MV-4-11 (cell line): Measurements from ENCODE around the gene ZNF469.
A peak's percentile ranks its signal among the peaks of the same experiment; 100 is the strongest.

Experiments
- DNase-seq: peaks from one replicate; lab custom pipeline; 2025; lab: John Stamatoyannopoulos, UW

The ZNF469 gene

DNA sequence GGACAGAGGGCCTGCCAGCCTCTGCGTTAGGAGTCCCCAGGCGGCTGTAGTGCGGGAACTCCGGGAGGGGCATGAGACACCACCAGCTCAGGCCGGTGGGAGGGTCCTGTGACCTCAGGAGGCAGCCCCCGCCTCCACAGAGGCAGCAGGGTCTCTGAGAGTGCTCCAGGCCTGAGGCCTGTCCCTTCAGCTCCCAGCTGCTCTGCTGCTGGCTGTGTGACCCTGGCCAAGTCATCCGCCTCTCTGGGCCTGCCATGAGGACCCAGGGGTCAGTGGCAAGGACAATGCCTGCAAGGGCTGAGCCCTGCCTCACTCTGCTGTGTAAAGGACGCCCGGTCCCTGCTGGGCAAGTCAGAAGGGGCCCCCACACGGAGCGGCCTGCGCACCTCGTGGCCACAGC lies 43.3 kb downstream of the ZNF469 start:
- DNase-seq, result no peak

DNA sequence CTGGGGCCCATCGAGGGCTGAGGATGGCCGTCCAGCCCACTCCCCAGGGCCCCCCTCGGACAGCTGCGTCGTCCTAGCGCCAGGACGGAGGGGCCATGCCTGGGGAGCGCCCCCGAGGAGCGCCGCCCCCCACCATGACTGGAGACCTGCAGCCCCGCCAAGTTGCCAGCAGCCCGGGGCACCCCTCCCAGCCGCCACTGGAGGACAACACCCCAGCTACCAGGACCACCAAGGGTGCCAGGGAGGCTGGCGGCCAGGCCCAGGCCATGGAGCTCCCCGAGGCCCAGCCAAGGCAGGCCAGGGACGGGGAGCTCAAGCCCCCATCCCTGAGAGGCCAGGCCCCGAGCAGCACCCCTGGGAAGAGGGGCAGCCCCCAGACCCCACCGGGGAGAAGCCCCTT lies 44.6 kb downstream of the ZNF469 start:
- DNase-seq, result no peak

DNA sequence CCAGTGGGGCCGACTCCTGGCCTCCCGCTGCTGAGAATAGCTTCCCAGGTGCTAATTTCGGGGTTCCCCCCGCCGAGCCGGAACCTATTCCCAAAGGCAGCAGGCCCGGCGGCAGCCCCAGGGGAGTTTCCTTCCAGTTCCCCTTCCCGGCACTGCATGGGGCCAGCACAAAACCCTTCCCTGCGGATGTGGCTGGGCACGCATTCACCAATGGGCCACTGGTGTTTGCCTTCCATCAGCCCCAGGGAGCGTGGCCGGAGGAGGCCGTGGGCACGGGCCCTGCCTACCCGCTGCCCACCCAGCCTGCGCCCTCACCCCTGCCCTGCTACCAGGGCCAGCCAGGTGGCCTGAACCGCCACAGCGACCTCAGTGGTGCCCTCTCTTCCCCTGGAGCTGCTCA lies 45.4 kb downstream of the ZNF469 start:
- DNase-seq, result no peak

DNA sequence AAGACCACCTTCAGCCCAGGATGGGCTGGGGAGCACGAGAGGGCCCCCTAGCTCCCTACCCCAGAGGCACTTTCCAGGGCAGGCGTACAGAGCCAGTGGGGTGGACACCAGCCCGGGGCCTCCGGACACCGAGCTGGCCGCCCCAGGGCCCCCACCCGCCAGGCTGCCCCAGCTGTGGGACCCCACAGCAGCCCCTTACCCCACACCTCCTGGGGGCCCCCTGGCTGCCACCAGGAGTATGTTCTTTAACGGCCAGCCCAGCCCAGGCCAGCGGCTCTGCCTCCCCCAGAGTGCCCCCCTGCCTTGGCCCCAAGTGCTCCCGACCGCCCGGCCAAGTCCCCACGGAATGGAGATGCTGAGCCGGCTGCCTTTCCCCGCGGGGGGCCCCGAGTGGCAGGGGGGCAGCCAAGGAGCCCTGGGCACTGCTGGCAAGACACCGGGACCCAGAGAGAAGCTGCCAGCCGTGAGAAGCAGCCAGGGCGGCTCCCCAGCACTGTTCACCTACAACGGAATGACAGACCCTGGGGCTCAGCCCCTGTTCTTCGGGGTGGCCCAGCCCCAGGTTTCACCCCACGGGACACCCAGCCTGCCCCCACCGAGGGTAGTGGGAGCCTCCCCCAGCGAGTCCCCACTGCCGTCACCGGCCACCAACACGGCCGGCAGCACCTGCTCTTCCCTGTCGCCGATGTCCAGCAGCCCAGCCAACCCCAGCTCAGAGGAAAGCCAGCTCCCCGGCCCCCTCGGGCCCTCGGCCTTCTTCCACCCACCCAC lies 46.0 kb downstream of the ZNF469 start:
- no peak for DNase-seq

DNA sequence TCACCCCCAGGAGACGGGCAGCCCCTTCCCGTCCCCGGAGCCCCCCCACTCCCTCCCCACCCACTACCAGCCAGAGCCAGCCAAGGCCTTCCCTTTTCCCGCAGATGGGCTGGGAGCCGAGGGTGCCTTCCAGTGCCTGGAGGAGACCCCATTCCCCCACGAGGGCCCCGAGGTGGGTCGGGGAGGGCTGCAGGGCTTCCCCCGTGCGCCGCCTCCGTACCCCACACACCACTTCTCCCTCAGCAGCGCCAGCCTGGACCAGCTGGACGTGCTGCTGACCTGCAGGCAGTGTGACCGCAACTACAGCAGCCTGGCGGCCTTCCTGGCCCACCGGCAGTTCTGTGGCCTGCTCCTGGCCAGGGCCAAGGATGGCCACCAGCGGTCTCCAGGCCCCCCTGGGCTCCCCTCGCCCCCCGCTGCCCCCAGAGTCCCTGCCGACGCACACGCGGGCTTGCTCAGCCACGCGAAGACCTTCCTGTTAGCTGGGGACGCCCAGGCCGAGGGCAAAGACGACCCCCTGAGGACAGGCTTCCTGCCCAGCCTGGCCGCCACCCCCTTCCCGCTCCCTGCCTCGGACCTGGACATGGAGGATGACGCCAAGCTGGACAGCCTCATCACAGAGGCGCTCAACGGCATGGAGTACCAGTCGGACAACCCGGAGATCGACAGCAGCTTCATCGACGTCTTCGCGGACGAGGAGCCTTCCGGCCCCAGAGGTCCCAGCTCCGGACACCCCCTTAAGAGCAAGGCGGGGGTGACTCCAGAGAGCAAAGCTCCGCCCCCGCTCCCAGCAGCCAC lies 46.8 kb downstream of the ZNF469 start:
- no peak for DNase-seq

DNA sequence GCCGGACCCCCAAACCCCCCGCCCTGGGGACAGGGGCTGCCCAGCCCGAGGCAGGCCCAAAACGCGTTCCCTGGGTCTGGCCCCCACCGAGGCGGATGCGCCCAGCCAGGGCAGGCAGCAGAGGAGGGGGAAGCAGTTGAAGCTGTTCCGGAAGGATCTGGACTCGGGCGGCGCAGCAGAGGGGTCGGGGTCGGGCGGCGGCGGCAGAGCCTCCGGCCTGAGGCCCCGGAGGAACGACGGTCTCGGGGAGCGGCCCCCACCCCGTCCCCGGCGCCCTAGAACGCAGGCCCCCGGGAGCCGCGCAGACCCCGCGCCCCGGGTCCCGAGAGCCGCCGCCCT lies 47.4 kb downstream of the ZNF469 start:
- no peak for DNase-seq

DNA sequence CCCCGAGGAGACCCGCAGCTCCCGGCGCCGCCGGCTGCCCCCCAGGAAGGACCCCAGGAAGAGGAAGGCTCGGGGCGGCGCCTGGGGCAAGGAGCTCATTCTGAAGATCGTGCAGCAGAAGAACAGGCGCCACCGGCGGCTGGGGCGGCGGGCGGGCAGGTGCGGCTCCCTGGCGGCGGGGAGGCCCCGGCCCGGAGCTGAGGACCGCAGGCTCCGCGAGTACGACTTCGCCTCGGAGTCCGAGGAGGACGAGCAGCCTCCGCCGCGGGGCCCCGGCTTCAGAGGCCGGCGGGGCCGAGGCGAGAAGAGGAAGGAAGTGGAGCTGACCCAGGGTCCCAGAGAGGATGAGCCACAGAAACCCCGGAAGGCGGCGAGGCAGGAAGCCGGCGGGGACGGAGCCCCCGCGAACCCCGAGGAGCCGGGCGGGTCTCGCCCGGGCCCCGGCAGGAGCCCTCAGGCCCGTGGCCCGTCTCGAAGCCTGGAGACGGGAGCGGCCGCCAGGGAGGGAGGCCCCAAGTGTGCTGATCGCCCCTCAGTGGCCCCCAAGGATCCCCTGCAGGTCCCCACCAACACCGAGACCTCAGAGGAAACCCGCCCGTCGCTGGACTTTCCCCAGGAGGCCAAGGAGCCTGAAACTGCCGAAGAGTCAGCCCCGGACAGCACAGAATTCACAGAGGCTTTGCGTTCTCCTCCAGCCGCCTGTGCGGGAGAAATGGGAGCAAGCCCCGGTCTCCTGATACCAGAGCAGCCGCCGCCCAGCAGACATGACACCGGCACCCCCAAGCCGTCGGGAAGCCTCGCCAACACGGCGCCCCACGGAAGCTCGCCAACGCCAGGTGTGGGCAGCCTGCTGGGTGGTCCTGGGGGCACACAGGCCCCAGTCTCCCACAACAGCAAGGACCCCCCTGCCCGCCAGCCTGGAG lies 48.0 kb downstream of the ZNF469 start:
- DNase-seq, result peak; percentile 54

DNA sequence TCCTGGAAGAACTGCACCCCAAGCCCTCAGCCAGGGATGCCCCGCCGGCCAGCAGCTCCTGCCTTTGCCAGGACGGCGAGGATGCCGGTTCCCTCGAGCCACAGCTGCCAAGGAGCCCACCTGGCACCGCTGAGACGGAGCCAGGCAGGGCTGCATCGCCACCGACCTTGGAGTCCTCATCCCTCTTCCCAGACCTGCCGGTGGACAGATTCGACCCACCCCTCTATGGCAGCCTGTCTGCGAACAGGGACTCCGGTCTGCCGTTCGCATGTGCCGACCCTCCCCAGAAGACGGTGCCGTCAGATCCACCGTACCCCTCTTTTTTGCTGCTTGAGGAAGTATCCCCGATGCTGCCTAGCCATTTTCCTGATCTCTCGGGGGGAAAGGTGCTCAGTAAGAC lies 48.9 kb downstream of the ZNF469 start:
- no peak for DNase-seq

DNA sequence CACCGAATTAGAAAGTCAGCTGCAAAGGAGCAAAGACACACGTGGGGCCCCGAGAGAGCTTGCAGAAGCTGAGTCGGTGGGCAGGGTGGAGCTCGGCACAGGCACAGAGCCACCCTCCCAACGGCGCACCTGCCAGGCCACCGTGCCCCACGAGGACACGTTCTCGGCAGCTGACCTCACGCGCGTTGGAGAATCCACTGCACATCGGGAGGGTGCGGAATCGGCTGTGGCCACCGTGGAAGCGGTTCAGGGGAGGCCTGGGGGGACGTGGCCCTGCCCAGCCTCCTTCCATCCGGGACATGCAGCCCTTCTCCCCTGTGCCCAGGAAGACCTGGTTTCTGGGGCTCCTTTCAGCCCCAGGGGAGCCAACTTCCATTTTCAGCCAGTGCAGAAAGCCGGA lies 49.4 kb downstream of the ZNF469 start:
- no peak for DNase-seq
